ENCODE results near the gene GP9. TPM values are rescaled to one million over a fixed set of nuclear protein-coding genes. Genes with fewer than 3 reads are reported as not detected.
A peak's percentile ranks its signal among the peaks of the same experiment; 100 is the strongest.
"Not testable (repeated sequence)": the region's sequence is repeated elsewhere in the genome, so short reads cannot be mapped to it uniquely, and the experiment has no call there.

GP9 gene
- total RNA-seq, 2 experiments from 2014 or later: not detected

DNA sequence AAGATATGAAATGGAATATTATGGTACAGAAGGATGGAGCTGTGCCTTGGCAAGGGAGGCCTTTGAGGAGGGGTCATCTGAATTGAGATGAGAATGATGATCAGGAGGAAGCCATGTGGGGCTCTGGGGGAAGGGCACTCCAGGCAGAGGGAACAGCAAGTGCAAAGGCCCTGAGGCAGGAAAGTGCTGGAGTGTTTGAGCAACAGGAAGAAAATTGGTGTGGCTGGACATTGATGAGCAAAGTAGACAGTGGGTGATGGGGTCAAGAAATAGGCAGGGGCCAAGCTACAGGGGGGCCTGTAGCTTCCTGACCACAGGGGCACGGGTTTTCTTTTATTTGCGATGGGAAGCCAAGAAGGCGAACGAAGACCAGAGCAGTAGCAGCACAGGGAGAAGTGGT lies 3.3 kb upstream of the GP9 start:
- H3K4me3 Mint-ChIP-seq: no peak overlapping the region
- no peaks in the 10 kb centered on the region for H3K27me3 Mint-ChIP-seq (ENCODE audit: low read depth)
- CTCF ChIA-PET: no interaction called here
- no peak overlapping the region for H3K27ac Mint-ChIP-seq
- no peak for DNase-seq
- intact Hi-C loops (cut with micrococcal nuclease): no loop called here
- H3K9me3 Mint-ChIP-seq: no peaks in the 10 kb centered on the region
- H3K36me3 Mint-ChIP-seq (ENCODE audit: low read depth): no peaks in the 10 kb centered on the region
- peaks cover 15% of the 10 kb centered on the region for H3K4me1 Mint-ChIP-seq (ENCODE audit: low read depth)

- Mint-ChIP-seq H3K27me3 (ENCODE audit: low read depth) (no peaks in the 10 kb centered on the region), H3K4me3 (no peak overlapping the region), H3K9me3 (no peaks in the 10 kb centered on the region), H3K36me3 (ENCODE audit: low read depth) (no peaks in the 10 kb centered on the region), H3K27ac (no peak overlapping the region), H3K4me1 (ENCODE audit: low read depth) (peaks cover 12% of the 10 kb centered on the region)
- CTCF ChIA-PET: interaction anchor here (1.0 kb wide), 1 partner anchor 10 kb away, joined by 3 read pairs; no protein-coding TSS in a partner anchor
- intact Hi-C loops (cut with micrococcal nuclease): no loop called here
- DNase-seq: peak; percentile 17
Observed at GRCh38 chr3:129058441-129059200, 2.0 kb upstream of the GP9 start.

DNA sequence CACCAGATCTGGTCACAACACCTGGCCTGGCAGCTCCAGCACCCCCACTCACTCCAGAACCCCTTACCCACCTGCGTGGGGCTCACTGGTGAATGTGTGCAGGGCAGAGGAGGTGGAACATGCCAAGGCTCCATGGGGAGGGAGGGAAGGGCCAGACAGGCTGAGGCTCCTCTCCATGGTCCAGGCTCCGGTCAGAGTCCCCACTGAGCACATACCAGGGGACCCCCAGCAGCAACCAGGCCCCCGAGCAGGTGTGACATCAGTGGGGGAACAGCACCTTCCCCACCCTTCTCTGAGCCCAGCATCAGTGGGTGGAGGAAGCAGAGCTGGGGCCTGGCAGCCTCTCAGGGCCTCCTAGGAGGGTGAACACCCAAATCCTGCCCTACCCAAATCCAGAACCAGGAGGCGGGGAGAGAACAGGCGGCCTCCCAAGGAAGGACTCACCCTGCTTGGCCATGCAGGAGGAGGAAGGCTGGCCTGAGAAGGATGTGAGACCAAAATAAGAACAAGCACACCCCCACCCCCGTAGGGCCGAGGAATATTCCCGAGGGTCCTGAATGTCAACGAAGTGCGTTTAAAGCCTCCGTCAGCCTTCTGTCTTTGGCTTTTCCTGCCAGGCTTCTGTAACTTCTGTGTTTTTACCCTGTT lies 1.1 kb upstream of the GP9 start:
- no peak for DNase-seq
- intact Hi-C loops (cut with micrococcal nuclease): no loop called here
- Mint-ChIP-seq H3K4me1 (ENCODE audit: low read depth) (peaks cover 8% of the 10 kb centered on the region), H3K27me3 (ENCODE audit: low read depth) (no peaks in the 10 kb centered on the region), H3K27ac (no peak overlapping the region), H3K9me3 (no peaks in the 10 kb centered on the region), H3K4me3 (no peak overlapping the region), H3K36me3 (ENCODE audit: low read depth) (no peaks in the 10 kb centered on the region)
- CTCF ChIA-PET: interaction anchor here (1.0 kb wide), 1 partner anchor 9 kb away, joined by 3 read pairs; no protein-coding TSS in a partner anchor

- intact Hi-C loops (cut with micrococcal nuclease): no loop called here
Observed at GRCh38 chr3:129061023-129061887, 676 bp downstream of the GP9 start.

GRCh38 chr3:129061888-129062834 lies 1.6 kb downstream of the GP9 start:
- Mint-ChIP-seq H3K4me1 (ENCODE audit: low read depth) (peaks cover 7% of the 10 kb centered on the region), H3K27ac (no peak overlapping the region), H3K27me3 (ENCODE audit: low read depth) (no peaks in the 10 kb centered on the region), H3K4me3 (no peak overlapping the region), H3K36me3 (ENCODE audit: low read depth) (no peaks in the 10 kb centered on the region), H3K9me3 (no peaks in the 10 kb centered on the region)
- DNase-seq: no peak
- intact Hi-C loops (cut with micrococcal nuclease): no loop called here
- CTCF ChIA-PET: interaction anchor here (3.0 kb wide), 1 partner anchor 9 kb away, joined by 19 read pairs; no protein-coding TSS in a partner anchor

More at GRCh38 chr3:129061023-129061887, 676 bp downstream of the GP9 start:
- Mint-ChIP-seq H3K36me3 (ENCODE audit: low read depth) (no peaks in the 10 kb centered on the region), H3K4me3 (no peak overlapping the region), H3K27me3 (ENCODE audit: low read depth) (no peaks in the 10 kb centered on the region), H3K27ac (no peak overlapping the region), H3K4me1 (ENCODE audit: low read depth) (peaks cover 7% of the 10 kb centered on the region), H3K9me3 (no peaks in the 10 kb centered on the region)
- CTCF ChIA-PET: interaction anchor here (3.0 kb wide), 1 partner anchor 8 kb away, joined by 19 read pairs; no protein-coding TSS in a partner anchor
- no peak for DNase-seq

DNA sequence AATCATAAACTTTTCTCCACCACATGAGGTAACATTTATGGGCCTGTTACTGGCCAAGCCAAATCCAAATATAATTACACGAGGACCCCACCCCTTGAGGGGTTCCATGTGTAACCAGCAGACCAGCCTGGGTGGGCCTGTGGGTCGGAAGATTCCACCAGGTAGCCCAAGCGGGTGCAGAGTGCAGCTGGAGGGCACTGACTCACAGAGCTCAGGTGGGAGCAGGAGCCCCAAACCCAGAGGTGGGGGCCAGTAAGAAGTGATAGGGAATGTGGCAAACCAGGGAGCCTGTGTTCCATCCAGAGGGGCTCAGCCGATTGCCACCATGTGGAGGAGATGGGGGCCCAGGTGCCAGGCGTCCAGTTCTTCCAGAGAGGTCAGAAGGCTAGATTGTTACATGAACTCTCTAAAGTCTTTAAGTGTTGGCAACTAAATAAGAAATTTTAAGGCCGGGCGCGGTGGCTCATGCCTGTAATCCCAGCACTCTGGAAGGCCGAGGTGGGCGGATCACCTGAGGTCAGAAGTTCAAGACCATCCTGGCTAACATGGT lies 2.6 kb downstream of the GP9 start:
- CTCF ChIA-PET: interaction anchor here (0.6 to 3.0 kb wide), 2 partner anchors 10 to 15 kb away, joined by 3 to 19 read pairs; no protein-coding TSS in a partner anchor
- no peaks in the 10 kb centered on the region for H3K27me3 Mint-ChIP-seq (ENCODE audit: low read depth)

GRCh38 chr3:129063841-129064482 lies 3.4 kb downstream of the GP9 start:
- CTCF ChIA-PET: interaction anchor here (3.0 kb wide), 1 partner anchor 11 kb away, joined by 19 read pairs; no protein-coding TSS in a partner anchor
- Mint-ChIP-seq H3K4me3 (no peak overlapping the region), H3K4me1 (ENCODE audit: low read depth) (peaks cover 10% of the 10 kb centered on the region), H3K9me3 (no peaks in the 10 kb centered on the region), H3K36me3 (ENCODE audit: low read depth) (no peaks in the 10 kb centered on the region), H3K27ac (no peak overlapping the region), H3K27me3 (ENCODE audit: low read depth) (no peaks in the 10 kb centered on the region)
- intact Hi-C loops (cut with micrococcal nuclease): no loop called here
- DNase-seq: no peak

More for the DNA sequence above, 2.6 kb downstream of the GP9 start:
- no peak overlapping the region for H3K4me3 Mint-ChIP-seq
- no peak for DNase-seq
- no peak overlapping the region for H3K27ac Mint-ChIP-seq
- H3K9me3 Mint-ChIP-seq: no peaks in the 10 kb centered on the region
- H3K36me3 Mint-ChIP-seq (ENCODE audit: low read depth): no peaks in the 10 kb centered on the region
- H3K4me1 Mint-ChIP-seq (ENCODE audit: low read depth): peaks cover 13% of the 10 kb centered on the region
- intact Hi-C loops (cut with micrococcal nuclease): no loop called here

- Mint-ChIP-seq H3K27ac (no peak overlapping the region), H3K9me3 (no peaks in the 10 kb centered on the region)
Observed at GRCh38 chr3:129065016-129065719, 4.6 kb downstream of the GP9 start.

GRCh38 chr3:129065720-129066073 lies 5.1 kb downstream of the GP9 start:
- Mint-ChIP-seq H3K27me3 (ENCODE audit: low read depth) (peaks cover 3% of the 10 kb centered on the region), H3K36me3 (ENCODE audit: low read depth) (no peaks in the 10 kb centered on the region), H3K4me1 (ENCODE audit: low read depth) (peaks cover 10% of the 10 kb centered on the region), H3K4me3 (no peak overlapping the region), H3K27ac (no peak overlapping the region), H3K9me3 (no peaks in the 10 kb centered on the region)
- CTCF ChIA-PET: interaction anchor here (1.3 to 5.4 kb wide), 2 partner anchors 13 to 191 kb away, joined by 3 to 52 read pairs; no protein-coding TSS in a partner anchor
- DNase-seq: no peak
- intact Hi-C loops (cut with micrococcal nuclease): no loop called here

More at GRCh38 chr3:129065016-129065719, 4.6 kb downstream of the GP9 start:
- intact Hi-C loops (cut with micrococcal nuclease): no loop called here
- Mint-ChIP-seq H3K4me1 (ENCODE audit: low read depth) (peaks cover 10% of the 10 kb centered on the region), H3K36me3 (ENCODE audit: low read depth) (no peaks in the 10 kb centered on the region), H3K4me3 (no peak overlapping the region), H3K27me3 (ENCODE audit: low read depth) (peaks cover 3% of the 10 kb centered on the region)
- CTCF ChIA-PET: no interaction called here
- no peak for DNase-seq

DNA sequence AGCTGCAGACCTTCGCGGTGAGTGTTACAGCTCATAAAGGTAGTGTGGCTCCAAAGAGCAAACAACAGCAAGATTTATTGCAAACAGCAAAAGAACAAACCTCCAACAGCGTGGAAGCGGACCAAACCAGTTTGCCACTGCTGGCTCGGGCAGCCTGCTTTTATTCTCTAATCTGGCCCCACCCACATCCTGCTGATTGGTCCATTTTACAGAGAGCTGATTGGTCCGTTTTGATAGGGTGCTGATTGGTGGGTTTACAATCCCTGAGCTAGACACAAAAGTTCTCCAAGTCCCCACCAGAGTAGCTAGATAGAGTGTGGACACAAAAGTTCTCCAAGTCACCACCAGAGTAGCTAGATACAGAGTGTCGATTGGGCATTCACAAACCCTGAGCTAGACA lies 7.1 kb downstream of the GP9 start:
- H3K27ac Mint-ChIP-seq; H3K4me1 Mint-ChIP-seq (ENCODE audit: low read depth): not testable (repeated sequence)
- CTCF ChIA-PET: interaction anchor here (1.0 to 5.4 kb wide), 7 partner anchors 8 to 97 kb away, joined by 3 to 52 read pairs (median 4); no protein-coding TSS in a partner anchor

More for the DNA sequence above, 7.1 kb downstream of the GP9 start:
- not testable (repeated sequence) for H3K27me3 Mint-ChIP-seq (ENCODE audit: low read depth); H3K36me3 Mint-ChIP-seq (ENCODE audit: low read depth); H3K9me3 Mint-ChIP-seq
- H3K4me3 Mint-ChIP-seq: peak overlapping the region; percentile 56
- DNase-seq: peak; percentile 52
- intact Hi-C loops (cut with micrococcal nuclease): loop anchor here (2.0 kb wide), 1 partner anchor 45 kb away; no protein-coding TSS in a partner anchor

Data from activated naive CD4-positive, alpha-beta T cell treated with anti-CD3 and anti-CD28 coated beads for 36 hours (primary cell).